Vagina (tissue), 2 donors: ENCODE measurements around the gene AFG3L2. TPM values are rescaled to one million over a fixed set of nuclear protein-coding genes. Genes with fewer than 3 reads are reported as not detected.

Experiments used
- DNase-seq, 2 donors: peaks; one replicate each; pipeline ENCODE4 v3.0.0-alpha.2; 2017; ENCODE audit errors: extremely low spot score in 2 of 2
- H3K27ac ChIP-seq: fragments of 200-600 bp; sonication (generic); one replicate; pipeline ENCODE4 v1.5.1; 2019
- H3K27me3 ChIP-seq: fragments of 200-600 bp; sonication (generic); one replicate; pipeline ENCODE4 v1.5.1; 2019
- H3K36me3 ChIP-seq, 2 donors: fragments of 200-600 bp; sonication (generic); one replicate each; pipeline ENCODE4 v1.5.1; 2017 to 2019
- H3K4me1 ChIP-seq: fragments of 200-600 bp; sonication (generic); one replicate; pipeline ENCODE4 v1.5.1; 2019
- H3K4me3 ChIP-seq, 2 donors: fragments of 200-600 bp; sonication (generic); 1 replicate in 1 of 2; 2 replicates in 1 of 2; pipeline ENCODE4 v1.5.1; 2016 to 2019
- H3K9me3 ChIP-seq: fragments of 200-600 bp; sonication (generic); one replicate; pipeline ENCODE4 v1.5.1; 2019
- POLR2A ChIP-seq, 2 donors: fragments of 450-650 bp; IDR thresholded peaks; one replicate each; pipeline ENCODE4 v1.6.1; 2017; ENCODE audit warnings: antibody characterized with exemption in 2 of 2, mild to moderate bottlenecking in 2 of 2, moderate library complexity in 2 of 2
- POLR2AphosphoS5 ChIP-seq, 2 donors: sonication (generic); formaldehyde crosslinking; IDR thresholded peaks; one replicate each; pipeline ENCODE4 v1.9.0; 2017; ENCODE audit warnings: antibody characterized with exemption in 2 of 2, mild to moderate bottlenecking in 2 of 2, low read depth in 1 of 2; ENCODE audit not compliant: insufficient read depth in 1 of 2
- intact Hi-C: fragments of 100-400 bp; cut with DNase I; formaldehyde crosslinking; loops from one replicate; pipeline ENCODE4 v1.15.1; 2023
- total RNA-seq: library from RNA; depleted of rRNA; stranded (reverse); fragments of >200 nt; gene quantifications from one replicate; pipeline ENCODE4 v1.2.3, GENCODE V29; 2016
- TF ChIP-seq, protein P1 (sequence below), 3 experiments: fragments of 450-650 bp in 2 of 3; fragments of 200-600 bp in 1 of 3; sonication (generic) in 1 of 3; IDR thresholded peaks; one replicate each; pipeline ENCODE4 v1.5.1; 2017 to 2019; ENCODE audit warnings: antibody characterized with exemption in 3 of 3, mild to moderate bottlenecking in 2 of 3, moderate library complexity in 2 of 3

AFG3L2 gene
- total RNA-seq, 1 donor from 2014 or later, result 38.3 TPM

DNA sequence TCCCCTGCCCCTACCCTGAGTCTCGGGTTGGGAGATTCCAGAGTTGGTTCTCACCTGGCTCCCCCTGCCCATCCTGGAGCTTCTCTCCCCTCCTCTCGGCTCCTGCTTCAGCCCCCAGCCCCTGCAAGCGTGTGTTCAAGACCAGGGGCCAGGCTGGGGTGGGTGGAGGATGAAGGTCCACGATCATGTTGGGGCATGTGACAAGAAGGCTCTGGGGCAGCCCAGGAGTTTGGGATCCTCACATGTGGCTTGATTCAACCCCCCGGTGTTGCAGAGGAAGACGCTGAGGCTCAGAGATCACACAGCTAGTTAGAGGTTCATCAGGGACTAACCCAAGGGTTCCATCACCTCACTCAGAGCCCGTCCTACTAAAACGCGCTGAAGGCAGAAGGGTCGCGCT lies 83.2 kb downstream of the AFG3L2 start:
- no peak overlapping the region for H3K27ac ChIP-seq
- no peaks in the 10 kb centered on the region for H3K36me3 ChIP-seq
- H3K4me1 ChIP-seq, result peaks cover 4% of the 10 kb centered on the region
- no peak overlapping the region for H3K4me3 ChIP-seq
- intact Hi-C loops, result no loop called here
- no peaks in the 10 kb centered on the region for H3K27me3 ChIP-seq
- H3K9me3 ChIP-seq, result no peaks in the 10 kb centered on the region
- DNase-seq, result peak in 1 of 2 donors; percentile 64
- TF ChIP-seq POLR2AphosphoS5 (IDR thresholded peaks at IDR 0.05; ENCODE audit: insufficient read depth in 1 of 2, low read depth in 1 of 2) (no peak), POLR2A (IDR thresholded peaks at IDR 0.05) (no peak)
- TF ChIP-seq, protein P1, sequence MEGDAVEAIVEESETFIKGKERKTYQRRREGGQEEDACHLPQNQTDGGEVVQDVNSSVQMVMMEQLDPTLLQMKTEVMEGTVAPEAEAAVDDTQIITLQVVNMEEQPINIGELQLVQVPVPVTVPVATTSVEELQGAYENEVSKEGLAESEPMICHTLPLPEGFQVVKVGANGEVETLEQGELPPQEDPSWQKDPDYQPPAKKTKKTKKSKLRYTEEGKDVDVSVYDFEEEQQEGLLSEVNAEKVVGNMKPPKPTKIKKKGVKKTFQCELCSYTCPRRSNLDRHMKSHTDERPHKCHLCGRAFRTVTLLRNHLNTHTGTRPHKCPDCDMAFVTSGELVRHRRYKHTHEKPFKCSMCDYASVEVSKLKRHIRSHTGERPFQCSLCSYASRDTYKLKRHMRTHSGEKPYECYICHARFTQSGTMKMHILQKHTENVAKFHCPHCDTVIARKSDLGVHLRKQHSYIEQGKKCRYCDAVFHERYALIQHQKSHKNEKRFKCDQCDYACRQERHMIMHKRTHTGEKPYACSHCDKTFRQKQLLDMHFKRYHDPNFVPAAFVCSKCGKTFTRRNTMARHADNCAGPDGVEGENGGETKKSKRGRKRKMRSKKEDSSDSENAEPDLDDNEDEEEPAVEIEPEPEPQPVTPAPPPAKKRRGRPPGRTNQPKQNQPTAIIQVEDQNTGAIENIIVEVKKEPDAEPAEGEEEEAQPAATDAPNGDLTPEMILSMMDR (IDR thresholded peaks at IDR 0.05), result no peak

DNA sequence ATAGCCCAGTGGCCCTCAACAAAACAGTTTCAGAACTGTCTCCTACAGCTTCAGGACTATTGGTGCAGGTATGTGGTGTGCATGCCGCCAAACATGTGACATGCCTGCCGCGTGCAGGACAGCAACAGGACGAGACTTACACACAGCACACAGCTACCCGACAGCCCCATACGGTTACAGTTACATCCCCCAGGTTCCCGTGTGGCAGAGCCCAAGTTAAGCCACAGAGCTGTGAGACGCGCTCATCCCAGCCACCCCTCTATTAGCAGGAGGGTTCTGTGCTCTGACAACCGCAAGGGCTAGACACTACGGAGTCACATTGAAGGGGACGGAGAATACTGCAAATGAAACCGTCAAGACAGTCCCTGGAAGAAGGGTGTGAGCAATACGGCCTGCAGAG lies 85.3 kb downstream of the AFG3L2 start:
- no peak for DNase-seq

DNA sequence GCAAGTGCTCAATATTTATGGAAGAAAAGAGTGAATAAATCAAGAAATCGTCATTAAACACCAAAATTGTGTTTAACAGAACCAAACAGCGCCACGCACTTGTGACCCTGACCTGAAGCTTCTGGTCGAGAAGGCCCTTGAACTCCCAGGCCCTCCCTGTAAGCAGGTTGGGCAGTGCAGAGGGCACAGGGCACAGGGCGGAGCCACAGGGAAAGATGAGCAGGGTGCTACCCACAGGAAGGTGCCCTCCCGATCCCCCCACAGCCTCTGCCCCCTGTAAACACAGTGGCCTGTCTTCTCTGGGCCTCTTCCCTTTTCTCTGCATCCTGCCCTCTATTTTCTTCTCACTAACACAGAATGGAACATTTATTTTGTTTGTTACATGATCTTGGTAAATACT lies 85.9 kb downstream of the AFG3L2 start:
- TF ChIP-seq, protein P1 (IDR thresholded peaks at IDR 0.05), result no peak
- TF ChIP-seq POLR2AphosphoS5 (IDR thresholded peaks at IDR 0.05; ENCODE audit: insufficient read depth in 1 of 2, low read depth in 1 of 2) (no peak), POLR2A (IDR thresholded peaks at IDR 0.05) (no peak)
- no peaks in the 10 kb centered on the region for H3K9me3 ChIP-seq
- H3K27me3 ChIP-seq, result no peaks in the 10 kb centered on the region
- H3K36me3 ChIP-seq, result no peaks in the 10 kb centered on the region
- peaks cover 21% of the 10 kb centered on the region for H3K4me1 ChIP-seq
- intact Hi-C loops, result no loop called here
- no peak overlapping the region for H3K4me3 ChIP-seq
- H3K27ac ChIP-seq, result no peak overlapping the region
- DNase-seq, result no peak

More for the DNA sequence above, 85.3 kb downstream of the AFG3L2 start:
- Histone ChIP-seq H3K9me3 (no peaks in the 10 kb centered on the region), H3K27me3 (no peaks in the 10 kb centered on the region), H3K36me3 (no peaks in the 10 kb centered on the region), H3K4me3 (no peak overlapping the region), H3K4me1 (peaks cover 21% of the 10 kb centered on the region), H3K27ac (no peak overlapping the region)
- intact Hi-C loops, result no loop called here
- no peak for TF ChIP-seq POLR2A (IDR thresholded peaks at IDR 0.05)

DNA sequence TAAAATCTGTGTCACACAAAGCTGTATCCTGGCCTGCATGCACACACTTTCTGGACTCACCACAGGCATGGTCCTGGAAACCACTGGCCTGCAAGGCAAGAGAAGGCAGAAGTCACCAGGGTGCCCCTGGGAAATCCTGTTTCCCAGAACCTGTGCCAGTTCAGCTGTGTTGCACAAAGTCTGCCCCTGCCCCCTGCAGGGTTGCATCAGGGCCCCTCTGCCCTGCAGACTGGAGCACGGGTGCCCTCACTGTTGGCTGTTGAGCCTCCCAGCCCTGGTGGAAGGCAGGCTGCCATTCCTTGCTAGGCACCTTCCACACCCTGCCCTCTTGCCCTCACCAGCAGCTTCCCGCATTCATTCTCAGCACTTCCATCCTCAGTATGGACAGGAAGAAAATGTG lies 86.9 kb downstream of the AFG3L2 start:
- Histone ChIP-seq H3K36me3 (no peaks in the 10 kb centered on the region), H3K4me3 (no peak overlapping the region), H3K9me3 (no peaks in the 10 kb centered on the region), H3K27ac (no peak overlapping the region), H3K4me1 (peaks cover 21% of the 10 kb centered on the region), H3K27me3 (no peaks in the 10 kb centered on the region)
- DNase-seq, result peak in 1 of 2 donors; percentile 91
- TF ChIP-seq, protein P1 (IDR thresholded peaks at IDR 0.05), result no peak
- TF ChIP-seq POLR2A (IDR thresholded peaks at IDR 0.05) (no peak), POLR2AphosphoS5 (IDR thresholded peaks at IDR 0.05; ENCODE audit: insufficient read depth in 1 of 2, low read depth in 1 of 2) (no peak)
- intact Hi-C loops, result no loop called here

DNA sequence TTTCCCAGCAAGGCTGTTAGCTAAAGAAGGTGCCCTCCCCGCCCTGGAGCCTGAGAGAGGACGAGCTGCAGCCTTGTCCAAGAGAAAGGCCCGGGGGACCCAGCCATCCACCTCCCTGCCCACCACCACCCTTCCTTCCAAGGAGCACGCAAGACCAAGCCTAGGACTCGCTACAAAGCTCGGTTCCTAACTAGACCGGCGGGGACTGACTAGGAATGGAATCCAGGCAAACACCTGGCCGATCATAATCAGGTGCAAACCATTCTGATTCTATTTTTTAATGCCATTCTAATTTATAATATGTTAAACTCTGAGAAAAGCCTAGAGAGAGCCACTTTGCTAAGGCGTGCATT lies 88.6 kb downstream of the AFG3L2 start:
- TF ChIP-seq, protein P1 (IDR thresholded peaks at IDR 0.05), result no peak
- TF ChIP-seq POLR2AphosphoS5 (IDR thresholded peaks at IDR 0.05; ENCODE audit: insufficient read depth in 1 of 2, low read depth in 1 of 2), result no peak
- no peak for TF ChIP-seq POLR2A (IDR thresholded peaks at IDR 0.05)
- H3K4me3 ChIP-seq, result peak overlapping the region; percentile 46 to 53
- H3K9me3 ChIP-seq, result no peaks in the 10 kb centered on the region
- DNase-seq, result no peak
- intact Hi-C loops, result no loop called here
- peak overlapping the region; percentile 75 for H3K27ac ChIP-seq
- no peaks in the 10 kb centered on the region for H3K27me3 ChIP-seq
- peaks cover 21% of the 10 kb centered on the region for H3K4me1 ChIP-seq
- H3K36me3 ChIP-seq, result no peaks in the 10 kb centered on the region
